C4-2B (cell line): Measurements from ENCODE around the gene SUV39H2.
"Not testable (repeated sequence)": the region's sequence is repeated elsewhere in the genome, so short reads cannot be mapped to it uniquely, and the experiment has no call there.

ENCODE experiments used
- H3K27ac ChIP-seq: fragments of 450-650 bp; 2 replicates; pipeline ENCODE4 v1.5.1; 2017
- CTCF ChIP-seq: fragments of 450-650 bp; conservative IDR thresholded peaks from 2 replicates; pipeline ENCODE4 v1.5.1; 2017; ENCODE audit warnings: mild to moderate bottlenecking
- ZFX ChIP-seq: fragments of 450-650 bp; IDR thresholded peaks from 2 replicates; pipeline ENCODE4 v1.6.1; 2017

The SUV39H2 gene

GRCh38 chr10:14936584-14936983 is 57.9 kb downstream of the SUV39H2 start:
- TF ChIP-seq ZFX: no peak
- no peak for TF ChIP-seq CTCF
- no peak overlapping the region for H3K27ac ChIP-seq

- not testable (repeated sequence) for H3K27ac ChIP-seq
These were observed 60.3 kb downstream of the SUV39H2 start for GRCh38 chr10:14938971-14939370.

GRCh38 chr10:14942147-14942949 is 63.7 kb downstream of the SUV39H2 start:
- not testable (repeated sequence) for H3K27ac ChIP-seq

- H3K27ac ChIP-seq: not testable (repeated sequence)
These were observed 64.3 kb downstream of the SUV39H2 start for GRCh38 chr10:14942950-14943338.

GRCh38 chr10:14945108-14945507 is 66.4 kb downstream of the SUV39H2 start:
- no peak for TF ChIP-seq CTCF
- no peak for TF ChIP-seq ZFX
- no peak overlapping the region for H3K27ac ChIP-seq

GRCh38 chr10:14947268-14947667 is 68.6 kb downstream of the SUV39H2 start:
- no peak overlapping the region for H3K27ac ChIP-seq
- TF ChIP-seq ZFX (no peak), CTCF (no peak)

- no peak for TF ChIP-seq CTCF
- no peak for TF ChIP-seq ZFX
These were observed 70.6 kb downstream of the SUV39H2 start for GRCh38 chr10:14949291-14949690.

GRCh38 chr10:14952851-14953423 is 74.3 kb downstream of the SUV39H2 start:
- peak overlapping the region; percentile 81 for H3K27ac ChIP-seq
- TF ChIP-seq CTCF (no peak), ZFX (no peak)

More at GRCh38 chr10:14949291-14949690, 70.6 kb downstream of the SUV39H2 start:
- no peak overlapping the region for H3K27ac ChIP-seq

GRCh38 chr10:14953424-14954000 is 74.8 kb downstream of the SUV39H2 start:
- peak overlapping the region; percentile 81 for H3K27ac ChIP-seq
- TF ChIP-seq CTCF: peak; percentile 27; the same call in 1 of the 2 replicates
- no peak for TF ChIP-seq ZFX
